NOMO-1 (cell line): Measurements from ENCODE around the gene PHACTR3.

Experiments used
- DNase-seq, 2 experiments: peaks; one replicate each; lab custom pipeline; 2025; ENCODE audit not compliant: unreplicated experiment in 2 of 2; lab: John Stamatoyannopoulos, UW

The PHACTR3 gene

DNA sequence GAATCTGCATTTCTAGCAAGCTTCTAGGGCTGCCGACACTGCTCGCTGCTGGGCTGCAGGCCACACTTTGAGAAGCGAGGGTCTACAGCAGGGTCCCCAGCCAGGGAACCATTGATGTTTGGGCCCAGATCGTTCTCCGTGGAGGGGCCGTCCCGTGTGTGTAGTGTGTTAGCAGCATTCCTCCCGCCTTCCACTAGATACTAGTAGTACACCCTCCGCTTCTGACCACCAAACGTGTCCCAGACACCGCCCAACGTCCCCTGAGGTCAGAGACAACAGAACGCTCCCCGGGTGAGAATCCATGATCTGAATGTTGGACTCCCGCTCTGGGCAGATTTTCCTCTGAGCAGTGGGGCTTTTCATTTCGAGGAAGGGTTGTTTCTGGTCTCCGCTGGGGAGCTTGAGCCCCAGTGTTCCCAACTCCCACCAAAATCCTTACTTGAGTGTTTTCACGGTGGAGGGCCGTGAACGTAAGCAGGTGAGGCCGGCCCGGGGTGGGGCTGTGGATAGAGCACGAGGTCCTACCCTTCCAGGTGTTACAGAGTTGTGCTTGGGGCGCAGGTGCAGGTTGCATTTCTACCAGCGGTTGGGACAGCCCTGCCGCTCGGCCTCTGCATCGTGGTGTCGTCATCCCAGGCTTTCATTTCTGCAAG, 204.5 kb downstream of the PHACTR3 start:
- no peak for DNase-seq

DNA sequence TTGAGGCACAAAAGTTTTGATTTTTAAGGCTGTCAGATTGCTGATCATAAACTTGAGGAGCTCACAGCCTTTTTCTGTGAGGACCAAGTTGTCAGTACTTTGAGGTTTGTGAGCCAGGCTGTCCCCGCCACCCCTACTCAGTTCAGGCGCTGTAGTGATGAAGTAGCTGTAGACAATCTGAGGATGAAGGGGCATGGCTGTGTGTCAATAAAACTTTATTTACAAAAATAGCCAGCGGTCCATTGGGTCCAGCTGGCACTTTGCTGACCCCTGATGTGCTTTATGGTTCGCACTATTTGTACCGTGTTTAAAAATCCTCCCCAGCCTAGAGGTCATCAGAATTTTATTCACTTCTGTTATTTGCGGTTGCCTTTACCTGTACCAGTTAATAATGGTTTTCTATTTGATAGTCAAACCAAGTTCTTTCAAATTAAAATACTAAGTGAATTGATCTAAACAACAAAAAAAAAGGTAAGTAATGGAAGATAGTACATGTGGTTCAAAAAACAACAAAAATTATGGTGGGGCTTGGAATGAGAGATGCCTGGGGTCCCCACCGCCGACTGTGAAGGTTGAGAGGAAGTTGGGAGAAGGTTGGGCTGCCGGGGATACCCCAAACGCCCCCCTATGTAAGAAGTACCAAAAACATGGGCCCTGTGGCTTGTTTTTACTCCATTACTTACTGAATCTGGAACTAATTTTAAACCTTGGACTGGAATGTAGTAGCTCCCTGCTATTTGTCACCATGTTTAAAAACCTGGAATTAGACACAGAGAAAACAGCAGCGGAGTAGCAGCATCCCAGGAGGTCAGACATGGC, 205.5 kb downstream of the PHACTR3 start:
- DNase-seq = no peak

DNA sequence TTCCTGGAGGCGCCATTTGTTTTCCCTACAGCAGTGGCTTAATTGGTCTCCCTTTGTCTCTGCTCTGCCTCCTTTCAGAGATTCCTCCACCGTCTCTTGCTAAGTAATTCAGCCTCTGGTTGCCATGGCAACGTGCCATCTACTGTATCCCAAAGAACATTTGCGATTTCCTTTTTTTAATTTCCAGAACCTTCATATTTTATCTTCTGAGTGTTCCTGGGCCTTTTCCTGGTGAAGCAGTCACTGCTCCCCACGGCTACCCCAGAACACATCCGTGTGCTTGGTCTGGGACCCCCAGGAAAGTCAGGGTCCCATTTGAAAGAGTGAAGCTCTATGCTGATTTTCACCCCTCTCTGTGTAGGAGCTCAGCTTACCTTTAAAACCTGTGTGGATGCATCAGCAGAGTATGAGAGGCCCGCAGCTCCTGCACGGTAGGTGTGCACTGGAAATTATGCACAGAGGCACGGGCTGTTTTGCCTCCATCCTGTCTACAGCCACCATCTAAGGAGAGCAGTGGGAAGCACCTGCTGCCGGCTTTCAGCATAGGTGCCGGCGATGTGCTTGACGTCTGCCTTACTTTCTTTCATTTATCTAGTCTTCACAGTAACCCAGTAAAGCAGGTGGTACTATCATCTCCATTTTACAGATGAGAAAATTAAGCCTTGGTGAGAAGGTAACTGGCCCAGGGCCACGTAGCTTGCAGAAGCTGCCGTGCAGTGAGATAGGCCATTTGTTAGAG, 206.3 kb downstream of the PHACTR3 start:
- no peak for DNase-seq

DNA sequence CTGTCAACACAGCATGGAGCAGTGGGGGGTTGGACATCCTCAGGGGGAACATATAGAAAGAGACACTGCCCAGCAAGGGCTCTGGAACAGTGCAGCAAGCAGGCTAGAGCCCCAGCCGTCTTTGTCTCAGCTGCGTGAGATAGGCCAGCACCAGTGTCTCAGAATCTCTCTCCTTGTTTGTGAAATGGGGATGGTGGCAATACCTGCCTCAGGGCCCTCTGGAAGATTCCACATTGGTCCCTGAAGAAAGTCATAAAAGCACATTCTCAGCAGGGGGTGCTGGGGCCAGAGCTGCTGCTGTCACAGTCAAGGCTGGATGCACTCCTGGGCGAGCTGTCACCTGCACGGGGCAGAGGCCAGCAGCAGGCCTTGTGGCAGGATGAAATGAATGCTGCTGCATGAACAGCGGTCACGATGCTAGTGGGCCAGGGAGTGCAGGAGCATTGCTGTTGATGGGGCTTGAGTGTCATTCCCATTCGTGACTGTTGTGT, 207.4 kb downstream of the PHACTR3 start:
- no peak for DNase-seq

DNA sequence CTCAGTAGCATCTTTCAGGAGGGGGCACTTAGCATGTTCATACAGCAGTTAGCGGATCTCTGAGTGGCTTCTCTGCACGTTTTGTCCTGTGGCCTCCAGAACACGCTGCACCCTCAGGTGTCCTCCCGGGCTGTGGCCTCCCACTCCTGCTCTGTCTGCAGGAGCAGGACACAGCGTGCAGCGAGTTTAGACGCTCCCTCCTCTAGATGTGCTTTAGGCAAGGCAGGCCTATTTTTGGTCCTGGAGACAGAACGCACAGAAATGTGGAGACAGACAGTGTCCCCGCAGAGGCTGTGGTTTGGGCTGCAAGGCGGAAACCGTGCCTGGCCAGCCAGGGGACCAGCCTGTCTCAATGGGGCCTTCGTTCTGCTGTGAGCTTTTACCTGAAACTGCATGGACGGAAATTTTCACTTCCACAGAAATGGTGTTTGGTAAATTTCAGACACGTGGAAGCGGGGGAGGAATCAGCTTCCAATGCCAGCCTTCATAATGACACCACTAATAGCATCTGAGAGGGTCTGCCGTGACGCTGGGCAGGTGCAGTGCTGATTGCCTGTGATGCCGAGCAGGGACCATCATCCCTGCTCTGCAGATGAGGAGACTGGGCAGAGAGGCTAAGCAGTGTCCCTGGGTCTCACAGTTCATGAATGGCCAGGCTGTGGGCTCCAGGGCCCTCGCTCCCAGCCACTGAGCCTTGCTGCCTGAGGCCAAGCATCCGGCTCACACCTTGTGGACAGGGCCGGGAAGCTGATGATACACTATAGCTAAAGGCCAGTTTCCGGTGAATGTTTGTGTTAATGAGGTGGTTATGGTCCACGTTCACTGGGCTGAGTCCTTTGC, 208.2 kb downstream of the PHACTR3 start:
- no peak for DNase-seq

DNA sequence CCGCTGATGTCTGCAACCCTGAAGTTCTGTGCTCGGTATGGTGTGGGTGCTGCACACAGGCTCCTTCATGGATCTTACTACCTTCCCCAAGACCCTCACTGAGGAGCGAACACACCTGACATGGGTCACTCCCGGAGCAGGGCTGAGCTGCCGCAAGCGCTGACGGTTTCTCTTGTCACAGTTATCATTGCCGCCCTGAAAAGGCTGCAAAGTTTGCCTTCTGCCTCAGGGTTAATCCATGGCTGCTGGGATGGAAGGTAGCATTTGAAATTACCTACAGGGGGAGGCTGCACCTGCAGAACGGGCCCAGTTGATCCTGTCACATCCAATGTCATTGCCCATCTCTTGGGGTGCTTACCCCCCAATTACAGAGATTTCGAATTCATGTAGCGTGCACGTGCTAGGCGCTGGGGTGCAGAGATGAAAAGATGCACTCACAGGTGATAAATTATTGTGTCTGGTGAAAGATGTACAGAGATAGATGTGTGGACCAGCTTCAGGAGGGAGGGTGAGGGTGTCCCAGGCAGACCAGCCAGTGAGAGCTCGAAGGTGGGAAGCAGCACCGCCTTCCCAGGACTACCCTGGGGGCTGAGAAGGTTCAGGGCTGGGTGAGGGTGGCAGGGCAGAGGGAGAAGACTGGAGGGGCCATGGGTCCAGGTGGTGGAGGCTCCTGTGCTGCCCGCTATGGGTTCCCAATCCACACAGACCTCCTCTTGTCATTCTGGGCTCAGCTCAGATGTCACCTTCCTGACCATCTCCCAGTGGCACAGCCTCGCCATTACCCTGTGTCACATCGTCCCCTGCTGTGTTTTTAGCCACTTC, 209.0 kb downstream of the PHACTR3 start:
- no peak for DNase-seq

DNA sequence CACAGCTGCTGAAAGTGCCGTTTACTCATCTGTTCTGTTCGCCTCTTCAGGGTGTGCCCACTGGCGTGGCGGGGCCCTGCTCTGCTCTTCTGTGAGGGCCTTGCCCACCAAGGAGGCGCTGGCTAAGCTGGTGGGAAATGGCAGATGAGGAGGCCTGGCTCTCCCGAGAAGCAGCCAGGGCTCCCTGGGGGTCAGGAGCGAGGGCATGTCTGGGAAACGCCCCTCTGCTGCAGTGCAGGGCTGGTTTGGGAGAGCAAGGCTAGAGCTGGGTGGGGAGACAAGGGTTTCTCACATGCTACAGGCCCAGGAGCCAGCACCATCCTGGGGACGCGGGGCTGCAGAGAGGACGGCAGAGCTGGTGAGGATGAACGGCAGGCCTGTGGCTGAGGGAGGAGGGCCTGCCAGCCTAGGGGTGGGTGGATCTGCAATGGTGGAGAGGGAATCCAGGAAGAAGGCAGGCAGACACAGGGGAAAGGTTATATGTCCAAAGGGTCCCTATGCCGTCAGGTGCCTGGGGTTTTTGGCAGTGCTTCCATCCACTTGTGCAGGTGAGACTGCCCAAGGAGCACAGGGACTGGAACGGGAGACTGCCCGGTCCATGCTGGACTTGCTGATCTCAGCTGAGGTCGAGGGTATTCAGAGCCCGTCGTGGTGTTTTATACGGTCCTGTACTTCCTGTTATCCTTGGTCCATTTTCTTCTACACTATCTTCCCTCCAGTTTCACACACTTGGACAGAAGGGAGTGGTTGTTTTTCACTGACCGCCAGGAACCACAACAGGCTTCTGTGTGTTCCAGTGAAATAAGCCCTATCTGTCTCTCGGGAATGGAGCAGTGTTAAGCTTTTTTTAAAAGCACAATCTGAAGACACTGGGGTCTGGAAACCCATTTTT, 209.9 kb downstream of the PHACTR3 start:
- DNase-seq = no peak

DNA sequence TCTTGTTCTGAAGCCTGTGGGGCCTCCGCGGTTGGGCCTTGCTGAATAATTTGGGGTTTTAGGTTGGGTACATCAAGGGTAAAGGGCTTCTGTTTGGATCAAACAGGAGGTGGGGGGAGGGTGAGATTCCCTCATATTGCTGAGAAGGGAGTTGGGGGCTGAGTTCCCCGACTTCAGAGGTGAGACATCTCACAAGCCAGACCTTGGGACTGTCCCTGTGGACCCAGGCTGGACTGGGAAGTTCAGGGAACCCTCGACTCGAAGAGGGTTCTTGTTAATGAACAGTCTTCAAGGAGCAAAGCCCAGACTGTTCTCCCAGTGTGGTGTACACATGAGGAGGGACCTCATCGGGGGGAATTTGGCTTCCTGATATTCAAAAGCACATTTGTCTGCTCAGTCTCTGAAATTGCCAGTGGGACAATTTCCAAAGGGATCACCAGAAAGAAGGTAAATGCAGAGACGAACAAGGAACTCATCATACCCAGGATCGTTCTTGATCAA, 210.6 kb downstream of the PHACTR3 start:
- no peak for DNase-seq

DNA sequence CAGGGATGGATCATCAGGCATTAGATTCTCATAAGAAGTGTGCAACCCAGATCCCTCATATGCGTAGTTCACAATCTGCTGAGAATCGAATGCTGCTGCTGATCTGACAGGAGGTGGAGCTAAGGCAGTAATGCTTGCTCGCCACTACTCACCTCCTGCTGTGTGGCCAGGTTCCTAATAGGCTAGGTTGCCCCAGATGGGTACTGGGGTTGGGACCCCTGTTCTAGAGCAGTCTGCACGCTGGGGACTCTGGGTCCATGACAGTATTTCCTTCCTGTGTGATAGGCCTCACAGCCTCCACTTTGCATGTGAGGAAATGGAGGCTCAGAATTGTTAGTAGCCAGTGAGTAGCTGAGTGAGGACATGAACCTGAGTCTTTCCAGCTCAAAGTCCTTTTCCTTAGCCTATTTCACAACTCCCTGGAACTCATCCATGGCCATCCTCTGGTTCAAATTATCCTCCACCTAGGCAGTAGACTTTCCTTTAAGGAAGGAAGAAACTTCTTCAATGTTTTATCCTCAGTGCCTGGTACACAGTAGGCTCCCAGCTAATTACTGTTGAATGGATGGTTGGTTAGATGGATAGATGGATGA, 211.9 kb downstream of the PHACTR3 start:
- DNase-seq = no peak

DNA sequence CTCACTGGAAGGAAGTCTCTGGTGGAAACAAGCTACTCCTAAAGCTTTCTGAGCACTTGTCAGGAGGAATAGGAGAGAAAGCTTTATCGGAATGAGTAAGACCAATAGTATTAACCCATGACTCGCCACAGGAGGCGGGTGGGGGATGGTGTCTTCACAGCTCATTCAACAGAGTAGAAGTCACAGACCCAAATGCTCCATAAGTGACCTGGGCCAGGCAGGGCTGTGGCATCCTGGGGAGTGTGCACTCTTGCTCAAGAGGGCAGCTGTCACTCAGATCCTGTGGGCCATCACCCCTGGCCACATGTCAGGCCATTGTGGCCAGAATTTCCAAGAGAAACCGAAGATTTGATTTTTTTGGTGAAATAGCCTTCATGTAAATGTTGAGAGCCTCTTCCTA, 213.1 kb downstream of the PHACTR3 start:
- no peak for DNase-seq

DNA sequence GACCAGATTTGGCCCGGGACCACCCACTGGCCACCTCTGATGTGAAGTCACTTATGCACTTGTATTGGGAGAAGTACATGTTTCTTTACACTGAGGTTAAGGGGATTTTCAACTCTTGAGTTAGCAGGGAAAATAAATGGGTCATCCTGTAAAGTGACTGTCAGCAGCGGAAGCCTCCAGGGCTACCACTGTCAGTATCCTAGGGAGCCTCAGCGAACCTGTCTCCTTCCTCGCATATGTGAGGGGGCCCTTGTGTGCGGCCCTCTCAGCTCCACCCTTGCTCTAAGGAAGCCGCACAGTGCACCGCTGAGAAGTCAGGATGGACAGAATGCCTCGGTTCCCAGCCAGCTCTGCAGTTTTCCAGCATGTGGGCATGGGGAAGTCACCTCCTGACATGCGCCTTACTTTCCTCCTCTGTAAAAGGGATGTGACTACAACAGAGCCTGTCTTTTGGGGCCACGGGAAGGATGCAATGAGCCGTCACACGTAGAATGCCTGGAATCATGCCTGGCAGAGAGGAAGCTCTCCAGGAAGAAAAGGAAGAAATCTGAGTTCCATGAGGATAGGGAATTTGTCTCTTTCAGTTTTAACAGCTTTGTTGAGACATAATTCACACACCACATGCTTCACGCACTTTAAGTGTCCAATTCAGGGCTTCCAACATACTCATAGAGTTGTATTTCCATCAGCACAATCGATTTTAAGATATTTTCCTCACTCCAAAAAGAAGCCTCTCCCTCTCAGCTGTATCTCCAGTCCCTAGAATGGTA, 213.7 kb downstream of the PHACTR3 start:
- DNase-seq = no peak

DNA sequence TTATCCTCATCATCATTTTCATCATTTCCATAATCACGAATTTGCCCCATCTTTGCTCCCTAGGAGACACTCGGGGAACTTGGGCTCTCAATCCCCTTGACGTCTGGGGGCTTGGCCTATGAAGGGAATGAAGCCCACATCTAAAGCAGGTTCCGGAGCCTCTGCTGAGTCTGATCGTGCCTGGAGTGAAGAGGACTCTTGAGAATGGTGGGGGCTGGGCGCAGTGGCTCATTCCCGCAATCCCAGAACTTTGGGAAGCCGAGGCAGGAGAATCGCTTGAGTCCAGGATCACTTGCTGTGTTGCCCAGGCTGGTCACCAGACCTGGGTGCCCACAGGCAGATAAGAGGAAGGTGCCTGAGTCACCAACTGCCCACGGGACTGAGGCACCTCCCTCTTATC, 214.6 kb downstream of the PHACTR3 start:
- no peak for DNase-seq

DNA sequence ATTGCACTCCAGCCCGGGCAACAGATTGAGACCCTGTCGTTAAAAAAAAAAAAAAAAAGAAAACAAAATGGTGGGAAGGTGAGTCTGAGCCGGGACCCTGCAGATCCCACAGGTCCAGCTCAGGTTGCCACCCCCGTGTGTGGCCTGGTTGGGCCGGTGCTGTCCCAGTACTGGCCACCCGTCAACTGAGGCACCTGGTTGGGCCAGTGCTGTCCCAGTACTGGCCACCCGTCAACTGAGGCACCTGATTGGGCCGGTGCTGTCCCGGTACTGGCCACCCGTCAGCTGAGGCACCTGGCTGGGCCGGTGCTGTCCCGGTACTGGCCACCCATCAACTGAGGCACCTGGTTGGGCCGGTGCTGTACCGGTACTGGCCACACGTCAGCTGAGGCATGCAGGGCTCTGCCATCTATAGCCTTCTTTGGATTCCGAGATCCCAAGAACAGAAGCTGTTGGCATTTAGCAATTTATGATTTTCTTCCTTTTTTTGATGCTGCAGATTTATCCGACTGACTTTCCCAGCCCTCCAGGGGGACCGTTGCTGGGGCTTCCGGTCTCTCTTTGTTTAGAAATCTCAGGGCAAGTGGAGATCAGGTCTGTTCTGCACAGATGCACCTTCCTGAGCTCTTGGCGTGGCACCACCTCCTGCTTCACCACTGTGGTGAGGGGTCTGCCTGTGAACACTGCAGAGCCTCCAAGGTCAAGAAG, 215.3 kb downstream of the PHACTR3 start:
- no peak for DNase-seq

DNA sequence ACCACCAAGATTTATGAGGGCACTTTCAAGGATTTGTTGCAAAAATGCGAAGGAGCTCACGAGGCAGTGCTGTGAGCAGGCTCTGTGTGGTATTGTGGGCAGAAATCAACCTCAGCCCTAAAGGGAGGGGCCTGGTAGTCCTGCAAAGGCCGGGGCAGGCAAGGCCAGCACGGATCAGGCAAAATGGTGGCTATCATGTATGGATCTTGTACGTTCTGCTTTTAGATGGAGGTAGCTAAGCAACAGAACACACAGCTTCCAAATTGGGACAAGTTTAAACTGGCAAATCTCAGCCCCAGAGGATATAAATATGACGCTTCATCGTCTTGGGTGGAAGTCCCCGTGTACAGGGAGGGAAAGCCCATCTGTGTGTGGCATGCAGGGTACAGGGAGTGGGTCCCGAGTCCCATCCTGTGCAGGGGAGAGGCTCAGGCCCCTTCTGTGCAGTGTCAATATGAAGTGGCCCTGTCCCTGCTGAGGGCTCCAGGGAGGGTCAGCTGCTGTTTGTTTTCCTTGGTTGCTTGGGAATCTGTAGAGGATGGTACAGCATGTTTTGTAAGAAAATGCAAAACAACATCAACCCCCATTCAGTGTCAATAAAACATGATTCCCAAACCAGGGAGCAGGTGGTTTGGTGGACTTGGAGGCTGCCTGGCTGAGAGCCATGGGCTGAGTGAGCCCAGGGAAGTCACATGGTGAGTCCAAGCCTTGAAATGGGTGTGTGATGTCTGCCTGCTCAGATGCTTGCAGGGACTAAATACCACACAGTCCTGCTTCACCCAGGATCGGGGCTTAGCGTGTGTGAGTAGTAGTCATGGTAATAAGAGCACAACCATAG, 216.1 kb downstream of the PHACTR3 start:
- no peak for DNase-seq

DNA sequence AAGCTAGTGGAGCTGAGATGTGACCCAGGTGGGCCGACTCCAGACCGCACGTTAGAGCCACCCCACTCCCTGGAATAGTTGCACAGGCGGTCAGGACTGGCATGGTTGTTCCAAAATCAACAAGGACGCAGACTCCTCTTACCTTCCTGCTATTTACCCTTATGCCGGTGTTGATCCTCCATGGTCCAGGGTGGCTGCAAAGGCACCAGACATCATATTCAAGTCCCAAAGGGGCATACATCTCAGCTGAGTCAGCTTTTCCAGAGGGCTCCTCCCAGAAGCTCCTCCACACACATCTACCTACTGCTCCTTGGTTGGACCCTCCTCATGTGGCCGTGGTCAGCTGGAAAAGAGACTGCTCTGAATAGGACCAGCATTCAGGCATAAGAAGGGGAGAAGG, 216.9 kb downstream of the PHACTR3 start:
- no peak for DNase-seq

DNA sequence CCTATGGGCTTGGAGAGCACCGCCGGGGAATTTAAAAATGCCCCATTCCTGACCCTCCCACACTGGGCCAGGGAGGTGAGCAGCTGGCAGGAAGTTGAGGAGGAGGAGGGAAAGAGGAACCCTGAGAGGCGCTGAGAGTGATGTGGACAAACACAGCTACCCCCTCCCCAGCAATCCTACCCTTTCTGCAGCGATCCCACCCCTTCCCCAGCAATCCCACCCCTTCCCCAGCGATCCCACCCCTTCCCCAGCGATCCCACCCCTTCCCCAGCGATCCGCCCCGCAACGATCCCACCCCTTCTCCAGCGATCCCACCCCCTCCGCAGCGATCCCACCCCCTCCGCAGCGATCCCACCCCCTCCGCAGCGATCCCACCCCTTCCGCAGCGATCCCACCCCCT, 217.4 kb downstream of the PHACTR3 start:
- no peak for DNase-seq
